Psoas muscle (tissue), 8 donors: ENCODE data around the gene AQP7. TPM values are rescaled to one million over a fixed set of nuclear protein-coding genes. Genes with fewer than 3 reads are reported as not detected.
"Not testable (repeated sequence)": the region's sequence is repeated elsewhere in the genome, so short reads cannot be mapped to it uniquely, and the experiment has no call there.

ENCODE experiments used
- ATAC-seq, 4 donors: fragments of 200-7000 bp; cut with Tn5 transposase; one replicate each; pipeline ENCODE4 v1.9.1; 2020; ENCODE audit warnings: moderate library complexity in 3 of 4, mild to moderate bottlenecking in 2 of 4
- DNase-seq, 2 donors: peaks; one replicate each; pipeline ENCODE4 v3.0.0-alpha.2; 2020
- H3K27ac ChIP-seq: fragments of 200-600 bp; one replicate; pipeline ENCODE4 v1.8.0; 2022
- H3K27me3 ChIP-seq, 3 donors: fragments of 200-600 bp in 1 of 3; one replicate each; pipeline versions ENCODE4 v1.6.1 to v1.8.0; 2013 to 2022; ENCODE audit warnings: low read length in 2 of 3, mild to moderate bottlenecking in 2 of 3, moderate library complexity in 1 of 3; ENCODE audit not compliant: insufficient read depth in 3 of 3
- H3K36me3 ChIP-seq, 2 donors: fragments of 200-600 bp in 1 of 2; one replicate each; pipeline versions ENCODE4 v1.6.1 to v1.8.0; 2013 to 2022; ENCODE audit warnings: low read depth in 1 of 2, mild to moderate bottlenecking in 1 of 2, moderate library complexity in 1 of 2; ENCODE audit not compliant: insufficient read depth in 1 of 2
- H3K4me1 ChIP-seq: fragments of 200-600 bp; one replicate; pipeline ENCODE4 v1.8.0; 2022
- H3K4me3 ChIP-seq: fragments of 200-600 bp; one replicate; pipeline ENCODE4 v1.8.0; 2022; ENCODE audit warnings: mild to moderate bottlenecking
- H3K9me3 ChIP-seq: fragments of 200-600 bp; one replicate; pipeline ENCODE4 v1.8.0; 2022
- WGBS, 3 donors: extraction: QIAGEN DNeasy Blood & Tissue Kit; methylation state at CpG; one replicate each; pipeline versions ENCODE4 v1.1.6 to v1.1.7; 2013; 5-methylcytosine and 5-hydroxymethylcytosine counted together
- intact Hi-C, 2 donors: fragments of 100-400 bp; cut with DNase I; formaldehyde crosslinking; loops; one replicate each; pipeline versions ENCODE4 v1.11.0 to v1.14.2; 2022
- polyA plus RNA-seq, 3 donors: library from polyadenylated mRNA; stranded (reverse); fragments of 200-250 nt; gene quantifications; one replicate each; pipeline ENCODE4 v1.2.3, GENCODE V29; 2013
- total RNA-seq, 4 donors: library from RNA; stranded (reverse); fragmentation: NEBNext Ultra II Directional in 2 of 4; extraction: Animal tissue kit (Norgen Biotek cat#: 25700) in 2 of 4; gene quantifications; one replicate each; pipeline versions ENCODE4 v1.2.1 to v1.2.4, GENCODE V29; 2021 to 2023
- TF ChIP-seq, protein P1 (sequence below): fragments of 200-600 bp; IDR thresholded peaks from one replicate; pipeline ENCODE4 v1.8.0; 2022; ENCODE audit warnings: antibody characterized with exemption
- donor health status: healthy with polysubstance abuse.
- donor health status: DM: no; HTN: no; CAD: no; lungs with moderate emphysema.
- donor health status: Bipolar disorder and iron deficiency.
- donor health status: healthy.
- donor health status: DM: yes; HTN: yes; CAD: no.
- donor health status: DM: no; HTN: no; CAD: no.
- donor health status: DM: no; HTN: no; CAD: no.
- donor health status: DM: yes; HTN: yes; CAD: no.

The AQP7 gene
- total and polyA plus RNA-seq, 7 donors = 8.6 to 45.0 (median 10.8) TPM

DNA sequence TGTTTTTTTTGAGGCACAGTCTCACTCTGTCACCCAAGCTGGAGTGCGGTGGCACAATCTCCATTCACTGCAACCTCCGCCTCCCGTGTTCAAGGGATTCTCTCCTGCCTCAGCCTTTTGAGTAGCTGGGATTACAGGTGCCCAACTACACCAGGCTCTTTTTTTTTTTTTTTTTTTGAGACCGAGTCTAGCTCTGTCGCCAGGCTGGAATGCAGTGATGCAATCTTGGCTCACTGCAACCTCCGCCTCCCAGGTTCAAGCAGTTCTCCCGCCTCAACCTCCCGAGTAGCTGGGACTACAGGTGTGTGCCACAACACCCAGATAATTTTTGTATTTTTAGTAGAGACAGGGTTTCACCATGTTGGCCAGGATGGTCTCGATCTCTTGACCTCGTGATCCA is 20.0 kb downstream of the AQP7 start:
- H3K36me3 ChIP-seq, H3K27me3 ChIP-seq, H3K4me1 ChIP-seq, DNase-seq, ATAC-seq, H3K4me3 ChIP-seq, H3K27ac ChIP-seq, H3K9me3 ChIP-seq, intact Hi-C loops: not testable (repeated sequence)
- WGBS, 3 donors = 53 to 64% (median 60%) methylated on average over 10 of the region's 10 CpGs

DNA sequence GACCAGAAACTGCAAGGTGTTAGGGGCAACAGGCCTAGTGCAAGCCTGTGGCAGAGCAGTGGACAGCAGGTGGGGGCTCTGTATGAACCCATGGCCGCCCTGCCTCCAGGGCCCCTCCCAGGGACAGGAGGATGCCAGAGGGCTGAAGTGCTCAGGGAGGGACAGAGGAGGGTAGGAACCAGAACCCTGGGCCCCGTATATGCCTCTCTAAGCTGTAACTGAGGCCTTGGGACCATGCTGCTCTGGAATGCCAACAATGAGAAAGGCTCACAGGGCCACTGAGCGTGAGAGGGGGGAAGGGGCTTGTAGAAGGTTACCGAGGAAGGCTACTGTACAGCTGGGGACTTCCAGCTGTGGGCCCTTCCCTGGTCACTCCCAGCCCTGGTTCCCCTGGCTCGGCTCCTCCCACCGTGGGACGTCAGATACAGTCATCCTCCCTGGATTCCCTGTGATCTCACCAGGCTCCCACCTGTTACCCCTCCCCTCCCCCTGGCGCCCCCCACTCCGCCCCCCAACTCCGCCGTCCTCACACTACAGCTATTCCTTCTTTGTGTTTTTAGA is 21.1 kb downstream of the AQP7 start:
- DNase-seq (no peak), ATAC-seq (peak; percentile 66 to 80 (median 71))
- H3K4me3 ChIP-seq = no peak overlapping the region
- H3K27me3 ChIP-seq = no peaks in the 10 kb centered on the region
- TF ChIP-seq, protein P1, sequence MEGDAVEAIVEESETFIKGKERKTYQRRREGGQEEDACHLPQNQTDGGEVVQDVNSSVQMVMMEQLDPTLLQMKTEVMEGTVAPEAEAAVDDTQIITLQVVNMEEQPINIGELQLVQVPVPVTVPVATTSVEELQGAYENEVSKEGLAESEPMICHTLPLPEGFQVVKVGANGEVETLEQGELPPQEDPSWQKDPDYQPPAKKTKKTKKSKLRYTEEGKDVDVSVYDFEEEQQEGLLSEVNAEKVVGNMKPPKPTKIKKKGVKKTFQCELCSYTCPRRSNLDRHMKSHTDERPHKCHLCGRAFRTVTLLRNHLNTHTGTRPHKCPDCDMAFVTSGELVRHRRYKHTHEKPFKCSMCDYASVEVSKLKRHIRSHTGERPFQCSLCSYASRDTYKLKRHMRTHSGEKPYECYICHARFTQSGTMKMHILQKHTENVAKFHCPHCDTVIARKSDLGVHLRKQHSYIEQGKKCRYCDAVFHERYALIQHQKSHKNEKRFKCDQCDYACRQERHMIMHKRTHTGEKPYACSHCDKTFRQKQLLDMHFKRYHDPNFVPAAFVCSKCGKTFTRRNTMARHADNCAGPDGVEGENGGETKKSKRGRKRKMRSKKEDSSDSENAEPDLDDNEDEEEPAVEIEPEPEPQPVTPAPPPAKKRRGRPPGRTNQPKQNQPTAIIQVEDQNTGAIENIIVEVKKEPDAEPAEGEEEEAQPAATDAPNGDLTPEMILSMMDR = no peak
- H3K27ac ChIP-seq = peak overlapping the region; percentile 56
- no peaks in the 10 kb centered on the region for H3K36me3 ChIP-seq
- intact Hi-C loops = no loop called here
- H3K9me3 ChIP-seq = no peaks in the 10 kb centered on the region
- peaks cover under 1% of the 10 kb centered on the region for H3K4me1 ChIP-seq
- WGBS, 3 donors = 28 to 37% (median 29%) methylated on average over 9 to 11 of the region's 11 CpGs

- Histone ChIP-seq H3K27me3 (no peaks in the 10 kb centered on the region), H3K27ac (peak overlapping the region; percentile 56), H3K36me3 (no peaks in the 10 kb centered on the region), H3K4me3 (no peak overlapping the region), H3K4me1 (peaks cover 8% of the 10 kb centered on the region), H3K9me3 (no peaks in the 10 kb centered on the region)
- DNase-seq (peak in 1 of 2 donors; percentile 10), ATAC-seq (peak in 3 of 4 donors; percentile 15 to 44 (median 20))
- intact Hi-C loops = no loop called here
- TF ChIP-seq, protein P1 = no peak
- 78 to 86% (median 81%) methylated on average over 5 of the region's 5 CpGs for WGBS, 3 donors
Observed at GRCh38 chr9:33380390-33381094, 21.8 kb downstream of the AQP7 start.

- peaks cover 14% of the 10 kb centered on the region for H3K4me1 ChIP-seq
- whole genome bisulfite sequencing, 3 donors = 51 to 64% (median 62%) methylated on average over 14 of the region's 14 CpGs
- H3K4me3 ChIP-seq = no peak overlapping the region
- H3K9me3 ChIP-seq = no peaks in the 10 kb centered on the region
- peak overlapping the region; percentile 21 for H3K27ac ChIP-seq
- H3K36me3 ChIP-seq = no peaks in the 10 kb centered on the region
- ATAC-seq (peak; percentile 60 to 69 (median 65)), DNase-seq (peak in 1 of 2 donors; percentile 63)
- TF ChIP-seq, protein P1 = no peak
- no peaks in the 10 kb centered on the region for H3K27me3 ChIP-seq
- intact Hi-C loops = loop anchor here (5.0 kb wide), 2 partner anchors 32 to 87 kb away; no protein-coding TSS in a partner anchor
Observed at GRCh38 chr9:33379666-33380389, 22.5 kb downstream of the AQP7 start.
